ENCODE measurements around the gene BMPR2. TPM values are rescaled to one million over a fixed set of nuclear protein-coding genes. Genes with fewer than 3 reads are reported as not detected.

The BMPR2 gene
- total RNA-seq, 1 donor from 2014 or later, result 47.9 TPM

- Histone ChIP-seq H3K36me3 (no peaks in the 10 kb centered on the region), H3K4me3 (no peak overlapping the region), H3K27me3 (no peaks in the 10 kb centered on the region), H3K9me3 (no peaks in the 10 kb centered on the region), H3K4me1 (no peaks in the 10 kb centered on the region), H3K27ac (no peak overlapping the region)
- no peak for DNase-seq (ENCODE audit: extremely low spot score in 2 of 2)
- TF ChIP-seq CTCF (IDR thresholded peaks at IDR 0.05) (no peak), POLR2AphosphoS5 (IDR thresholded peaks at IDR 0.05; ENCODE audit: insufficient read depth in 1 of 2, low read depth in 1 of 2) (no peak), POLR2A (IDR thresholded peaks at IDR 0.05) (no peak)
- intact Hi-C loops (cut with DNase I), result no loop called here
Observed at GRCh38 chr2:202608142-202608852, 232.2 kb downstream of the BMPR2 start.

- Histone ChIP-seq H3K27me3 (no peaks in the 10 kb centered on the region), H3K4me3 (no peak overlapping the region), H3K36me3 (no peaks in the 10 kb centered on the region), H3K27ac (no peak overlapping the region), H3K9me3 (no peaks in the 10 kb centered on the region), H3K4me1 (no peaks in the 10 kb centered on the region)
- intact Hi-C loops (cut with DNase I), result no loop called here
- DNase-seq (ENCODE audit: extremely low spot score in 2 of 2), result no peak
- TF ChIP-seq POLR2AphosphoS5 (IDR thresholded peaks at IDR 0.05; ENCODE audit: insufficient read depth in 1 of 2, low read depth in 1 of 2) (no peak), POLR2A (IDR thresholded peaks at IDR 0.05) (no peak)
Observed at GRCh38 chr2:202609381-202610145, 233.4 kb downstream of the BMPR2 start.

- no peak for TF ChIP-seq POLR2AphosphoS5 (IDR thresholded peaks at IDR 0.05; ENCODE audit: insufficient read depth in 1 of 2, low read depth in 1 of 2)
- no peak for TF ChIP-seq CTCF (IDR thresholded peaks at IDR 0.05)
- no peak for TF ChIP-seq POLR2A (IDR thresholded peaks at IDR 0.05)
- H3K4me3 ChIP-seq, result no peak overlapping the region
- no peaks in the 10 kb centered on the region for H3K4me1 ChIP-seq
- H3K27me3 ChIP-seq, result no peaks in the 10 kb centered on the region
- no peak for DNase-seq (ENCODE audit: extremely low spot score in 2 of 2)
- no peaks in the 10 kb centered on the region for H3K9me3 ChIP-seq
- H3K36me3 ChIP-seq, result no peaks in the 10 kb centered on the region
- intact Hi-C loops (cut with DNase I), result no loop called here
- H3K27ac ChIP-seq, result no peak overlapping the region
Observed at GRCh38 chr2:202610380-202610779, 234.3 kb downstream of the BMPR2 start.

GRCh38 chr2:202612145-202612544 lies 236.0 kb downstream of the BMPR2 start:
- Histone ChIP-seq H3K4me3 (no peak overlapping the region), H3K36me3 (no peaks in the 10 kb centered on the region), H3K9me3 (no peaks in the 10 kb centered on the region), H3K27me3 (no peaks in the 10 kb centered on the region), H3K27ac (no peak overlapping the region), H3K4me1 (no peaks in the 10 kb centered on the region)
- intact Hi-C loops (cut with DNase I), result no loop called here
- DNase-seq (ENCODE audit: extremely low spot score in 2 of 2), result no peak
- no peak for TF ChIP-seq CTCF (IDR thresholded peaks at IDR 0.05)
- TF ChIP-seq POLR2A (IDR thresholded peaks at IDR 0.05), result no peak
- TF ChIP-seq POLR2AphosphoS5 (IDR thresholded peaks at IDR 0.05; ENCODE audit: insufficient read depth in 1 of 2, low read depth in 1 of 2), result no peak

- intact Hi-C loops (cut with DNase I), result no loop called here
- no peak overlapping the region for H3K27ac ChIP-seq
- H3K4me1 ChIP-seq, result no peaks in the 10 kb centered on the region
- no peaks in the 10 kb centered on the region for H3K36me3 ChIP-seq
- H3K27me3 ChIP-seq, result no peaks in the 10 kb centered on the region
- H3K9me3 ChIP-seq, result no peaks in the 10 kb centered on the region
- TF ChIP-seq CTCF (IDR thresholded peaks at IDR 0.05), result no peak
- no peak for TF ChIP-seq POLR2A (IDR thresholded peaks at IDR 0.05)
- no peak for TF ChIP-seq POLR2AphosphoS5 (IDR thresholded peaks at IDR 0.05; ENCODE audit: insufficient read depth in 1 of 2, low read depth in 1 of 2)
- H3K4me3 ChIP-seq, result no peak overlapping the region
- no peak for DNase-seq (ENCODE audit: extremely low spot score in 2 of 2)
Observed at GRCh38 chr2:202613479-202613878, 237.4 kb downstream of the BMPR2 start.

Small RNA genes lying within 50 kb of the gene (small RNA-seq; reads per million reads assigned to genes)
- gene MTND4LP17 (not detected), gene RN7SL753P (not detected)

Other genes with a start within 250 kb of the BMPR2 start
- gene SUMO1, start 137.7 kb upstream of the BMPR2 start, total RNA-seq, result 38.8 TPM
- gene NOP58, start 110.6 kb upstream of the BMPR2 start, total RNA-seq, result 80.8 TPM

All from vagina (tissue), 2 donors.